HepG2 (cell line): Measurements from ENCODE around the gene CCDC174. TPM values are rescaled to one million over a fixed set of nuclear protein-coding genes. Genes with fewer than 3 reads are reported as not detected.

Experiments
- ATAC-seq: fragments of 200-7000 bp; cut with Tn5 transposase; 3 replicates; pipeline ENCODE4 v1.9.1; 2020; ENCODE audit warnings: mild to moderate bottlenecking, moderate library complexity
- BruUV-seq: library from RNA; stranded (reverse); fragments of 400-500 nt; replicated peaks from 2 replicates; lab custom pipeline; 2021; lab: Mats Ljungman, UMichigan
- CTCF ChIA-PET: fragments of 300-600 bp; formaldehyde crosslinking; extraction: SDS; loops from one replicate; lab custom pipeline; 2021; ENCODE audit warnings: low total read pairs, inconsistent platforms, low intra/inter-chr PET ratio; lab: Yijun Ruan, JAX
- POLR2A ChIA-PET: fragments of 350-600 bp; sonication (Branson Sonifier 250); formaldehyde crosslinking; loops from one replicate; lab custom pipeline; 2020; ENCODE audit warnings: antibody characterized with exemption, inconsistent platforms; lab: Yijun Ruan, JAX
- DNase-seq: peaks from one replicate; pipeline ENCODE4 v3.0.0-alpha.2; 2015; ENCODE audit warnings: low spot score
- FAIRE-seq: peaks from 3 replicates; lab custom pipeline; 2011; peaks lifted over from hg19 to GRCh38; lab: Jason Lieb, UNC
- H2AFZ ChIP-seq: one replicate; pipeline ENCODE4 v1.6.1; 2011; ENCODE audit warnings: low read length, inconsistent platforms
- H3K27ac ChIP-seq: fragments of 300-600 bp; 3 replicates; pipeline ENCODE4 v1.8.0; 2011; ENCODE audit warnings: mixed run types, mild to moderate bottlenecking, mixed read lengths, low read length, inconsistent platforms; ENCODE audit not compliant: insufficient read depth; ENCODE audit errors: extremely low read length
- H3K27me3 ChIP-seq, 2 experiments: fragments of 200-600 bp in 1 of 2; 2 replicates in 1 of 2; 3 replicates in 1 of 2; pipeline versions ENCODE4 v1.6.0 to v1.8.0; 2011; ENCODE audit warnings: low read length in 2 of 2, mild to moderate bottlenecking in 2 of 2, moderate library complexity in 2 of 2, inconsistent platforms in 1 of 2; ENCODE audit not compliant: insufficient read depth in 2 of 2, control insufficient read depth in 1 of 2
- H3K36me3 ChIP-seq, 2 experiments: fragments of 200-600 bp in 1 of 2; replicated peaks in 1 of 2; 2 replicates in 1 of 2; 3 replicates in 1 of 2; pipeline versions ENCODE4 v1.5.1 to v1.8.0; 2011; ENCODE audit warnings: low read length in 2 of 2, inconsistent platforms in 1 of 2; ENCODE audit not compliant: insufficient read depth in 2 of 2, control insufficient read depth in 1 of 2
- H3K4me1 ChIP-seq: 2 replicates; pipeline ENCODE4 v1.5.1; 2012; ENCODE audit warnings: low read length, inconsistent platforms; ENCODE audit not compliant: insufficient read depth
- H3K4me2 ChIP-seq: 2 replicates; pipeline ENCODE4 v1.6.0; 2011; ENCODE audit warnings: low read depth, low read length, inconsistent platforms
- H3K4me3 ChIP-seq, 3 experiments: fragments of 200-600 bp in 1 of 3; sonication (generic), shearing (Covaris generic) in 1 of 3; replicated peaks in 1 of 3; 2 replicates each; pipeline ENCODE4 v1.5.1; 2011 to 2016; ENCODE audit warnings: low read length in 3 of 3, inconsistent platforms in 2 of 3, low read depth in 2 of 3, mild to moderate bottlenecking in 2 of 3, control low read depth in 1 of 3, mixed read lengths in 1 of 3; ENCODE audit not compliant: insufficient read depth in 1 of 3
- H3K79me2 ChIP-seq: one replicate; pipeline ENCODE4 v1.6.1; 2011; ENCODE audit warnings: low read length, inconsistent platforms; ENCODE audit not compliant: insufficient read depth
- H3K9ac ChIP-seq: 2 replicates; pipeline ENCODE4 v1.6.0; 2011; ENCODE audit warnings: mild to moderate bottlenecking, low read depth, low read length, inconsistent platforms; ENCODE audit not compliant: insufficient read depth
- H3K9me3 ChIP-seq: 2 replicates; pipeline ENCODE4 v1.5.1; 2012; ENCODE audit warnings: mild to moderate bottlenecking, low read length
- H4K20me1 ChIP-seq: 2 replicates; pipeline ENCODE4 v1.6.0; 2011; ENCODE audit warnings: inconsistent platforms, mild to moderate bottlenecking, low read length, moderate library complexity; ENCODE audit not compliant: insufficient read depth
- CC2D1A ChIP-seq: sonication (generic); formaldehyde crosslinking; IDR thresholded peaks from 2 replicates; pipeline ENCODE4 v1.8.1; 2023; ENCODE audit warnings: mild to moderate bottlenecking, missing genetic modification reagents
- ELF3 ChIP-seq: IDR thresholded peaks from 2 replicates; pipeline ENCODE4 v1.6.1; 2016; ENCODE audit warnings: missing genetic modification reagents, missing compliant biosample characterization
- HDAC1 ChIP-seq: sonication (generic); formaldehyde crosslinking; IDR thresholded peaks from 2 replicates; pipeline ENCODE4 v1.5.1; 2020; ENCODE audit warnings: mild to moderate bottlenecking, missing genetic modification reagents
- MATR3 ChIP-seq: sonication (generic); formaldehyde crosslinking; IDR thresholded peaks from 2 replicates; pipeline ENCODE4 v1.4.0; 2020; ENCODE audit warnings: missing genetic modification reagents
- NFIB ChIP-seq: sonication (generic); formaldehyde crosslinking; IDR thresholded peaks from 2 replicates; pipeline ENCODE4 v1.9.0; 2021; ENCODE audit warnings: missing genetic modification reagents, mild to moderate bottlenecking, borderline replicate concordance
- NPAS2 ChIP-seq: sonication (generic); formaldehyde crosslinking; IDR thresholded peaks from 2 replicates; pipeline ENCODE4 v1.8.0; 2022; ENCODE audit warnings: mild to moderate bottlenecking, missing genetic modification reagents, borderline replicate concordance
- RFX1 ChIP-seq: fragments of 450-650 bp; IDR thresholded peaks from 2 replicates; pipeline ENCODE4 v1.6.1; 2017
- TEAD3 ChIP-seq: optimal IDR thresholded peaks from 2 replicates; pipeline ENCODE3; 2016; ENCODE audit warnings: borderline replicate concordance
- ZNF3 ChIP-seq: IDR thresholded peaks from 2 replicates; pipeline ENCODE4 v1.7.0; 2017; ENCODE audit warnings: inconsistent platforms
- ZNF891 ChIP-seq: sonication (generic); formaldehyde crosslinking; IDR thresholded peaks from 2 replicates; pipeline ENCODE4 v1.5.0; 2020; ENCODE audit warnings: mild to moderate bottlenecking, missing genetic modification reagents
- ZSCAN29 ChIP-seq: sonication (generic); formaldehyde crosslinking; conservative IDR thresholded peaks from 2 replicates; pipeline ENCODE4 v1.4.0; 2020; ENCODE audit warnings: mild to moderate bottlenecking, missing genetic modification reagents
- WGBS: methylation state at CpG from one replicate; pipeline ENCODE4 v1.1.6; 2017; ENCODE audit warnings: low lambda C conversion rate; 5-methylcytosine and 5-hydroxymethylcytosine counted together
- in situ Hi-C: cut with HindIII; loops from 2 replicates; pipeline ENCODE4 v1.10.0; 2017; ENCODE audit warnings: low pct_unique_long_range_greater_than_20kb; ENCODE audit not compliant: extremely low pct_ligation_motif_present
- intact Hi-C: fragments of 100-400 bp; cut with micrococcal nuclease; formaldehyde crosslinking; loops from one replicate; pipeline ENCODE4 v1.10.0; 2022; ENCODE audit not compliant: unreplicated experiment
- polyA plus RNA-seq, 8 experiments: library from polyadenylated mRNA; depleted of rRNA in 3 of 8; stranded (reverse) in 7 of 8; unstranded in 1 of 8; fragments of >200 nt; fragmentation: Illumina TruSeq in 4 of 8; extraction: Trizol in 4 of 8; gene quantifications; 2 replicates each; pipeline versions ENCODE4 v1.2.1 to v1.2.3, GENCODE V29; 2011 to 2016; ENCODE audit warnings: low read depth in 4 of 8, missing spikeins in 1 of 8, mixed read lengths in 1 of 8; ENCODE audit not compliant: insufficient read depth in 1 of 8
- total RNA-seq, 5 experiments: library from RNA; depleted of rRNA; stranded (reverse); fragments of >200 nt; fragmentation: Illumina TruSeq; extraction: Trizol; gene quantifications; 2 replicates each; pipeline ENCODE4 v1.2.3, GENCODE V29; 2016; ENCODE audit warnings: low read depth in 1 of 5
- TF ChIP-seq, protein P1 (sequence below): sonication (generic); formaldehyde crosslinking; IDR thresholded peaks from 2 replicates; pipeline ENCODE4 v1.9.0; 2022; ENCODE audit warnings: missing genetic modification reagents, mild to moderate bottlenecking, borderline replicate concordance
- TF ChIP-seq, protein P2 (sequence below): sonication (generic); formaldehyde crosslinking; IDR thresholded peaks from 2 replicates; pipeline ENCODE4 v1.8.1; 2023; ENCODE audit warnings: missing genetic modification reagents, inconsistent platforms, borderline replicate concordance

CCDC174 gene
- total and polyA plus RNA-seq, 2 of the 13 experiments (the other 11 are each of a cell fraction or from before 2014, with no cell fraction given), result 5.4 to 11.0 TPM

DNA sequence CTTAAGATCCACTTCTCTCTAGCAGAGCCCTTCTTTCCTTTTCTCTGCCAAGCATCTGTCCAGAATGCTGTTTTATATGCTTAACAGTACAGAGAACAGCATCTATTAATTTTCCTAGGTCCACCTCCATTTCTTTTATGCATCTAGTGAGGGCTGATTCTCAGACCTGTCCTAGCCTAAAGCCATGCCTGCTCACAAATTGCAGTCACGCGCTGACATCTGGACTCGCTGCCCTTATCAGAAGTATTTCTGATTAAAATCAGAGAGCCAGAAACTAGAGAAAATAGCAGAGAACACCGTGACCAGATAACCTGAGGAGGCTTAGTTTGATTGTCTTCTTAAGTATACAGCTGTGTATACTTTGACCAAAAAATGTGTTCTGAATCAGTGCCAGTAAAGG lies 25.3 kb downstream of the CCDC174 start:
- TF ChIP-seq TEAD3 (no peak), HDAC1 (CRISPR knock-in tag) (no peak), NFIB (CRISPR knock-in tag) (no peak), NPAS2 (no peak), CC2D1A (CRISPR knock-in tag) (no peak), ZNF891 (CRISPR knock-in tag) (no peak), RFX1 (no peak), MATR3 (no peak), ELF3 (CRISPR knock-in tag) (no peak), ZSCAN29 (CRISPR knock-in tag) (no peak), ZNF3 (CRISPR knock-in tag) (no peak)
- TF ChIP-seq, protein P1, sequence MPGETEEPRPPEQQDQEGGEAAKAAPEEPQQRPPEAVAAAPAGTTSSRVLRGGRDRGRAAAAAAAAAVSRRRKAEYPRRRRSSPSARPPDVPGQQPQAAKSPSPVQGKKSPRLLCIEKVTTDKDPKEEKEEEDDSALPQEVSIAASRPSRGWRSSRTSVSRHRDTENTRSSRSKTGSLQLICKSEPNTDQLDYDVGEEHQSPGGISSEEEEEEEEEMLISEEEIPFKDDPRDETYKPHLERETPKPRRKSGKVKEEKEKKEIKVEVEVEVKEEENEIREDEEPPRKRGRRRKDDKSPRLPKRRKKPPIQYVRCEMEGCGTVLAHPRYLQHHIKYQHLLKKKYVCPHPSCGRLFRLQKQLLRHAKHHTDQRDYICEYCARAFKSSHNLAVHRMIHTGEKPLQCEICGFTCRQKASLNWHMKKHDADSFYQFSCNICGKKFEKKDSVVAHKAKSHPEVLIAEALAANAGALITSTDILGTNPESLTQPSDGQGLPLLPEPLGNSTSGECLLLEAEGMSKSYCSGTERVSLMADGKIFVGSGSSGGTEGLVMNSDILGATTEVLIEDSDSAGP (CRISPR knock-in tag), result no peak
- TF ChIP-seq, protein P2, sequence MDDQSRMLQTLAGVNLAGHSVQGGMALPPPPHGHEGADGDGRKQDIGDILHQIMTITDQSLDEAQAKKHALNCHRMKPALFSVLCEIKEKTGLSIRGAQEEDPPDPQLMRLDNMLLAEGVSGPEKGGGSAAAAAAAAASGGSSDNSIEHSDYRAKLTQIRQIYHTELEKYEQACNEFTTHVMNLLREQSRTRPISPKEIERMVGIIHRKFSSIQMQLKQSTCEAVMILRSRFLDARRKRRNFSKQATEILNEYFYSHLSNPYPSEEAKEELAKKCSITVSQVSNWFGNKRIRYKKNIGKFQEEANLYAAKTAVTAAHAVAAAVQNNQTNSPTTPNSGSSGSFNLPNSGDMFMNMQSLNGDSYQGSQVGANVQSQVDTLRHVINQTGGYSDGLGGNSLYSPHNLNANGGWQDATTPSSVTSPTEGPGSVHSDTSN (CRISPR knock-in tag), result no peak
- ATAC-seq (no peak), FAIRE-seq (no peak), DNase-seq (no peak)
- H3K9me3 ChIP-seq, result 0 out of 2 replicates have a peak, but pooled peaks cover 5% of the 10 kb centered on the region
- intact Hi-C loops (no loop called here), in situ Hi-C loops (no loop called here)
- peaks cover 6 to 11% of the 10 kb centered on the region in 2 experiments; a peak in 4 of 5 replicates for H3K36me3 ChIP-seq
- H3K4me2 ChIP-seq, result no peak overlapping the region
- peak overlapping the region; percentile 82 for H3K27ac ChIP-seq
- H4K20me1 ChIP-seq, result no peaks in the 10 kb centered on the region
- H2AFZ ChIP-seq, result no peak overlapping the region
- no peaks in the 10 kb centered on the region for H3K79me2 ChIP-seq
- peaks cover 59% of the 10 kb centered on the region for H3K4me1 ChIP-seq
- BruUV-seq, result no TSS peak
- no peaks in the 10 kb centered on the region for H3K27me3 ChIP-seq
- ChIA-PET CTCF (no interaction called here), POLR2A (interaction anchor here (2.3 kb wide), 1 partner anchor 26 kb away, joined by 16 read pairs; the partner anchor contains the start of gene CCDC174)
- H3K9ac ChIP-seq, result no peak overlapping the region
- 86% methylated on average over 4 of the region's 4 CpGs for WGBS
- H3K4me3 ChIP-seq, result no peak overlapping the region
